HCEC 1CT (cell line): ENCODE results near the gene TRAF3.
"Not testable (repeated sequence)": the region's sequence is repeated elsewhere in the genome, so short reads cannot be mapped to it uniquely, and the experiment has no call there.

Experiments used
- DNase-seq: peaks from one replicate; pipeline ENCODE4 v3.0.0-alpha.2; 2017

TRAF3 gene

DNA sequence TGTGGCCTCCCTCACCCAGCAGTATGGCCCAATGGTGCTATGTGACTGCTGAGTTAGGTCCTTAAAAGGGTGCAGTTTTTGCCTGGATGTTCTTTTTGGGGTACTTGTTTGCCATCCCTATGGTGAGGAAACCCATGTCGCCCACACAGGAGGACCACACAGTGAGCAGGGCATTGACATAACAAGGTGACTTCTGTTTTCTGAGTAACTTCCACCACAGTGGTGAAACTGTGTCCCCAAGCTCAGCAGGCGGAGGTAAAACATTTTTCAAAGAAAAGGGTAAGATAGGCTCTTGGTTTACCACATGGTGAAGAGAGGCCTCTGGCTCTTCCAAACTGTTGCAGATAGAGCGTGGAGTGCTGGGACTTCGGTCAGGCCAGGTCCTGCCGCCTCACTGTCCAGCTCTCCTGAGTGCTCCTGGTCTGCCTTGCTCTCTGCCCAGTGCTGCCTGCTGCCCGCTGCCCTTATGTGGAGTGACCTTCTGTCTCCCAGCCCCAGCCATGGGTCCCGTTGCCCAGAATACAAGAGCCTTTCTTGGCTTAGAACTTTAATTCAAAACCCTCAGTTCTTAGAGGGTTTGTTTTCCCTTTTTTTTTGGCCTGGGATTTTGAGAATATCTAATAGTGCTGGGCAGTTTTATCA is 54.0 kb downstream of the TRAF3 start:
- no peak for DNase-seq

DNA sequence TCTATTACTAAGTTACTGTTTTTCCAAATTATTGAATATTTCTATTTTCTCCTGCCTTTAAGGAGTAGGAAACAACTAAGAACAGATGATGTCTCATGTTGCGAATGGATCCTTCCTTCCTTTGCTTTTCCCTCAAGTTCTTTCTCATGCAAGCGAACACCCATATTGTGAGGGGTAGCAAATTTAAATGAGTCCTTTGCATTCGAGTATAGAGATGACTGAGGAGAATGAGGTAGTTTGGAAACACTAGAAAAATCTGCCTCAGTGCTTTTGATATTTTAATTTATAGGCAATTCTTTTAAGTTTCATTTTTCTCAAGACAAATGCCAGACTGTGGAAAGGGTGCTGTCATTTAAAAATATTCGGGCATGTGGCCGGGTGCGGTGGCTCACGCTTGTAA is 56.1 kb downstream of the TRAF3 start:
- DNase-seq: no peak

DNA sequence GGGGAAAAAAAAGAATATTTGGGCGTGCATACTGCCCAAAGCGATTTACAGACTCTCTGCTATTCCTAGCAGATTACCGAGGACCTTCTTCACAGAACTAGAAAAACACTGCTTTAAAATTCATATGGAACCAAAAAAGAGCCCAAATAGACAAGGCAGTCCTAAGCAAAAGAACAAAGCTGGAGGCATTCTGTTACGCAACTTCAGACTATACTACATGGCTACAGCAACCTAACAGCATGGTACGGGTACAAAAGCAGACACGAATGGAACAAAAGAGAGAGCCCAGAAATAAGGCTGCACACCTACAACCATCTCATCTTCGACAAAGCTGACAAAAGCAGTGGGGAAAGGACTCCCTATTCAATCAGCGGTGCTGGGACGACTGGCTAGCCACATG is 56.7 kb downstream of the TRAF3 start:
- DNase-seq: no peak

- DNase-seq: no peak
These were observed 58.7 kb downstream of the TRAF3 start for GRCh38 chr14:102835959-102836358.

- DNase-seq: not testable (repeated sequence)
These were observed 59.9 kb downstream of the TRAF3 start for GRCh38 chr14:102837120-102837519.

- DNase-seq: no peak
These were observed 61.3 kb downstream of the TRAF3 start for GRCh38 chr14:102838501-102838900.

DNA sequence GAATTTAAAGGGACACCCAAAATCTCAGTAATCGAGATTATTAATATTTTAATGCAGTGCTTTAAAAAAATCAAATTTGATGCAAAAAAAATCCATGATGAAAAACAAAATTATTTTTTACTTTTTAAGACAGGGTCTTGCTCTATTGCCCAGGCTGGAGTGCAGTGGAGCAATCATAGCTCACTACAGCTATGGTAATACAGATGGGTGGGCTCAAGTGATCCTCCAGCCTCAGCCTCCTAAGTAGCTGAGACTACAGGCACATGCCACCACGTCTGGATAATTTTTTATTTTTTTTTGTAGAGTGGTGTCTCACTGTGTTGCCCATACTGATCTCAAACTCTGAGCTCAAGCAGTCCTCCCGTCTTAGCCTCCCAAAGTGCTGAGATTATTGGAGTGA is 62.9 kb downstream of the TRAF3 start:
- DNase-seq: no peak

- no peak for DNase-seq
These were observed 63.7 kb downstream of the TRAF3 start for GRCh38 chr14:102840771-102841528.

DNA sequence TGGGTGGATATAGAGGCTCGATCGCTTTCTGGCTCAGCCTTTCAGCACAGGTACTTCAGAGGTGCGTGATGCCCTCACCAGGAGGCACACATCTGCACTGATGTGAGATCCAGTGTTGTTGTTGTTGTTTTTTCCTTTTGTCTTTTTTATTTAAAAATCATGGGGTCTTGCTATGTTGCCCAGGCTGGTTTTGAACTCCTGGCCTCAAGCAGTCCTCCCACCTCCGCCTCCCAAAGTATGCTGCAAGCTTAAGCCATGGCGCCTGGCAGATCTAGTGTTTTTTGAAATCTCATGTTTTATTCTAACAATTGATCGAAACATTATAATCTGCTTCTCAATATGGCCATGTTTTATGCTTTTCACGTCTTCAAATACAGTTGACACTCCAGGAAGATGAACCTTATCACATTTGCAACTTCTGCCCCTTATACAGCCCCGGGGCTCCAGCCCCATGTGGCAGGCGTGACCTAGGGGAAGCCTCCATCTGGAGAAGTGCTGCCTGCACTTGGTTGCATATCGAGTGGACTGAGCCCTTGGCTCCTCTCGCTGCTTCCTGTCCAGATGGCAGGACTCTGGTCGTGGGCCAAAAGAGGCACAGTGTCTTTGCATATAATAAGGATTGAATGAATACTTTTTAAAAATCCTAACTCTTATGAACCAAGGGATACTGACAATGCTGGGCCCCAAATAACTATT is 71.7 kb downstream of the TRAF3 start:
- DNase-seq: peak; percentile 39

GRCh38 chr14:102849526-102850379 is 72.5 kb downstream of the TRAF3 start:
- peak; percentile 24 for DNase-seq

GRCh38 chr14:102853648-102854047 is 76.4 kb downstream of the TRAF3 start:
- DNase-seq: no peak

DNA sequence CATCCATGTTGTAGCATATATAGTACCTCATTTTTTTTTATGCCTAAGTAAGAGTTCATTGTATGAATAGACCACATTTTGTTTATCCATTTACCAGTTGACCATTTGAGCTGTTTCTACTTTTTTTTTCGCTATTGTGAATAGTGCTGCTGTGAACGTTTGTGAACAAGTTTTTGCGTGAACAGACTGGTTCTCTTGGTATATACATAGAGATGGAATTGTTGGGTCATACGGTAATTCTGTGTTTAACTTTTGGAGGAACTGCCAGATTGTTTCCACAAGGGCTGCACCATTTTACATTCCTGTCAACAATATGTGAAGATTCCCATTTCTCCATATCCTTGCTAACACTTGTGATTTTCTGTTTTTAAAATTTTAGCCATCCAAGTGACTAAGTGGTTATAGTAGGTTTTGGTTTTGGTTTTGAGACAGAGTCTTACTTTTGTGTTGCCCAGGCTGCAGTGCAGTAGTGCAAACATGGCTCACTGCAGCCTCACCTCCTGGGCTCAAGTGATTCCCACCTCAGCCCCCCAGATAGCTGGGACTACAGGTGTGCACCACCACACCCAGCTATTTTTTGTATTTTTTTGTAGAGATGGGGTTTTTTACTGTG is 76.9 kb downstream of the TRAF3 start:
- no peak for DNase-seq

DNA sequence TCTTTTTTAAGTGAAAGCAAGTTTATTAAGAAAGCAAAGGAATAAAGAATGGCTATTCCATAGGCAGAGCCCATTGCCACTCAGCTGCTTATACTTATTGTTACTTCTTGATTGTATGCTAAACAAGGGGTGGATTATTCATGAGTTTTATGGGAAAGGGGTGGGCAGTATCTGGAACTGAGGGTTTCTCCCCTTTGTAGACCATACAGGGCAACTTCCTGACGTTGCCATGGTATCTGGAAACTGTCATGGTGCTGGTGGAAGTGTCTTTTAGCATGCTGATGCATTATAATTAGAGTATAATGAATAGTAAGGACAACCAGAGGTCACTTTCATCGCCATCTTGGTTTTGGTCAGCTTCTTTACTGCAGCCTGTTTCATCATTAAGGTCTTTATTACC is 78.9 kb downstream of the TRAF3 start:
- no peak for DNase-seq

- DNase-seq: no peak
These were observed 80.2 kb downstream of the TRAF3 start for GRCh38 chr14:102857444-102857843.

GRCh38 chr14:102859911-102860310 is 82.7 kb downstream of the TRAF3 start:
- no peak for DNase-seq

DNA sequence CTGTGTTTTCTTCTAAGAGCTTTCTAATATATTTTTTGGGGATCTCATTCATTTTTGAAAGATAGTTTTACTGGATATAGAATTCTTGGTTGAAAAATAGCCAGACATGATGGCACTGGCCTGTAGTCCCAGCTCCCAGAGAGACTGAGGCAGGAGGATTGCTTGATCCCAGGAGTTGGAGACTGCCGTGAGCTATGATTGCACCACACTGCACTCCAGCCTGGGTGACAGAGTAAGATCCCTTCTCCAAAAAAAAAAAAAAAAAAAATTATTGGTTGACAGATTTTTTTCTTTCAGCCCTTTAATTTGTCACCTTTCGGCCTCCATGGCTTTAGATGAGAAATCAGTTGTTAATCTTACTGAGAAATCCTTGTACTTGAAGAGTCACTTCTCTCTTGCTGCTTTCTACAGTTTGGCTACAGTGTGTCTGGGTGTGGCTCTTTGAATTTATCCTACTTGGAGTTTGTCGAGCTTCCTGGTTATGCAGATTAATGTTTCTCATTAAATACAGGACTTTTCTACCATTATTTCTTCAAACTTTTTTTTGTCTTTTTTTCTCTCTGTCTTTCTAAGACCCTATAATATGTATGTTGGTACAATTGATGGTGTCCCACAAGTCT is 85.0 kb downstream of the TRAF3 start:
- DNase-seq: no peak

DNA sequence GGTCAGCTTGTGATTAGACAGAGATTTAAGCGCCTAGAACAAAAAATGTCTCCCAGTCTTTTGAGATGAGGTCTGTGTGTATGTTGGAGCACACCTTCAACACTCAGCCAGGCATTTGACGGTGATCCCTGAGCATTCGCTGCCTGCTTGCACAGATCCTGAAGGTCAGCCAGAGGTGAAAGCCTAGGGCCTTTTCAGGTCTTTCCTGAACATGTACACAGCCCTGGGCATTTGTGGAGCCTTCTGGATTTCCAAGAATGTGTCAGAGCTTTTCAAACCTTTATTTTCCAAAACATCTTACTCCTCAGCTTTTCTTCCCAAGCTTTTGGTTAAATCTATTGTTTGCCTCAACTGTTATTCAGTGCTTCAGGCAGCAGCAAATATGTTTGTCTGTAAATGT is 86.1 kb downstream of the TRAF3 start:
- no peak for DNase-seq

GRCh38 chr14:102865916-102866315 is 88.7 kb downstream of the TRAF3 start:
- not testable (repeated sequence) for DNase-seq

- DNase-seq: no peak
These were observed 89.9 kb downstream of the TRAF3 start for GRCh38 chr14:102866982-102867761.

DNA sequence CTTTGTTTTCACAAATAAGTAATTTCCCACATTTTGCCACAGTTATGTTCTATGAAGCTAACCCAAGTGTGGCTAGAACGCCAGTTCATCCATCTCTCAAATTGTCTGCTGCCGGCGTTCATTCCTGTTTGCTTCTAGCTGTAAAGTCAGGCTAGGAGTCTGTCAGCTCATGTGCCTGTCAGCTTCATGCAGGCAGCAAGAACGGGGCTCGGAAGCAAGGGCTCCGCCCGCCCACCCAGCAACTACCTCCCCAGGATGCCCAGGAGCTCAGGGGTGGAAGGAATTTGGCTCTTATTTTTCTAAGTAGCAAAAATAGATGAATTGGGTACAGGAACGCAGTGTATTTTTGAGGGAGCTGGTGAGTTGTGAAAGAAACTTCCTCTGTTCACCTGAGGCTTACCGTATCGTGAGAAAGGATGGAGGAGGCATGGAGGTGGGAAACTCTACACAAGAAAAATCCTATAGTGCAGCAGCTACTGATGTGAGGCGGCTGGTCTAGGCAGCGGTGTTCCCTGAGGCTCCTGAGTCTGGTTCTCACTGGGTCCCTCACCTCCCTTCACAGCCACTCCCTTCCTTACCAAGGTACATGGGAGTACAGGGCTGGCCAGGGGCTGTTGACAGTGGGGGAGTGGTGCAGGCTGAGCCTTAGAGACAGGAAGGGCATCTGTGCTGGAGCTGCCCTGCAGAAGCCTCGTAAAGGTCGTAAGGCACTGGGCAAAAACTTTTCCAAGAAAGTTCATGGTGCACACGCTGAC is 90.8 kb downstream of the TRAF3 start:
- DNase-seq: no peak
